Osteoblast (primary cell): ENCODE results near the gene RIC3. TPM values are rescaled to one million over a fixed set of nuclear protein-coding genes. Genes with fewer than 3 reads are reported as not detected.

Experiments
- DNase-seq: peaks from one replicate; pipeline ENCODE4 v3.0.0; 2011; ENCODE audit warnings: low spot score, mixed read lengths; ENCODE audit not compliant: insufficient read length; ENCODE audit errors: missing footprints
- H2AFZ ChIP-seq: 2 replicates; pipeline ENCODE4 v1.6.0; 2011; ENCODE audit warnings: mild to moderate bottlenecking, low read length
- H3K27ac ChIP-seq: 2 replicates; pipeline ENCODE4 v1.5.1; 2011; ENCODE audit warnings: mild to moderate bottlenecking, low read depth, low read length, moderate library complexity
- H3K27me3 ChIP-seq: 2 replicates; pipeline ENCODE4 v1.6.0; 2012; ENCODE audit warnings: mild to moderate bottlenecking, control low read depth, inconsistent platforms, low read length, moderate library complexity; ENCODE audit not compliant: insufficient read depth
- H3K36me3 ChIP-seq: 2 replicates; pipeline ENCODE4 v1.5.1; 2011; ENCODE audit warnings: mild to moderate bottlenecking, low read length, control low read depth, moderate library complexity; ENCODE audit not compliant: insufficient read depth
- H3K4me1 ChIP-seq: 2 replicates; pipeline ENCODE4 v1.5.1; 2011; ENCODE audit warnings: mild to moderate bottlenecking, low read length, control low read depth, moderate library complexity; ENCODE audit not compliant: insufficient read depth
- H3K4me2 ChIP-seq: 2 replicates; pipeline ENCODE4 v1.6.0; 2011; ENCODE audit warnings: mild to moderate bottlenecking, low read length; ENCODE audit not compliant: insufficient read depth
- H3K4me3 ChIP-seq: fragments of 200-600 bp; sonication (generic); 3 replicates; pipeline ENCODE4 v1.5.1; 2012; ENCODE audit warnings: mild to moderate bottlenecking, low read length, inconsistent platforms; ENCODE audit not compliant: insufficient read depth
- H3K79me2 ChIP-seq: 2 replicates; pipeline ENCODE4 v1.6.0; 2012; ENCODE audit warnings: mild to moderate bottlenecking, low read length, control low read depth, inconsistent platforms; ENCODE audit not compliant: insufficient read depth
- H3K9me3 ChIP-seq: 2 replicates; pipeline ENCODE4 v1.5.1; 2011; ENCODE audit warnings: low read depth, low read length, control low read depth
- H4K20me1 ChIP-seq: 2 replicates; pipeline ENCODE4 v1.6.0; 2012; ENCODE audit warnings: mild to moderate bottlenecking, low read length, control low read depth; ENCODE audit not compliant: insufficient read depth
- CTCF ChIP-seq: IDR thresholded peaks from 2 replicates; pipeline ENCODE4 v1.5.1; 2011; ENCODE audit warnings: mild to moderate bottlenecking, low read depth, low read length, moderate library complexity; ENCODE audit errors: extremely low read depth
- total RNA-seq: library from RNA; depleted of rRNA; stranded (reverse); fragments of >200 nt; gene quantifications from 2 replicates; pipeline ENCODE4 v1.2.3, GENCODE V29; 2012

Gene RIC3
- total RNA-seq, 1 donor, result not detected

- H3K27me3 ChIP-seq, result peaks cover 19% of the 10 kb centered on the region
- no peak for DNase-seq
Measured at GRCh38 chr11:8196749-8197148, 27.9 kb upstream of the RIC3 start.

GRCh38 chr11:8194956-8195355 lies 26.1 kb upstream of the RIC3 start:
- no peak overlapping the region for H3K4me3 ChIP-seq
- no peak for DNase-seq
- no peaks in the 10 kb centered on the region for H3K9me3 ChIP-seq
- H4K20me1 ChIP-seq, result no peaks in the 10 kb centered on the region
- no peaks in the 10 kb centered on the region for H3K4me1 ChIP-seq
- no peaks in the 10 kb centered on the region for H3K36me3 ChIP-seq
- H2AFZ ChIP-seq, result no peak overlapping the region
- peaks cover 19% of the 10 kb centered on the region for H3K27me3 ChIP-seq
- H3K27ac ChIP-seq, result no peak overlapping the region
- no peak for TF ChIP-seq CTCF
- H3K79me2 ChIP-seq, result no peaks in the 10 kb centered on the region
- H3K4me2 ChIP-seq, result no peak overlapping the region

More at GRCh38 chr11:8196749-8197148, 27.9 kb upstream of the RIC3 start:
- no peaks in the 10 kb centered on the region for H3K9me3 ChIP-seq
- H3K36me3 ChIP-seq, result no peaks in the 10 kb centered on the region
- H2AFZ ChIP-seq, result no peak overlapping the region
- TF ChIP-seq CTCF, result no peak
- H3K79me2 ChIP-seq, result no peaks in the 10 kb centered on the region
- H3K4me1 ChIP-seq, result no peaks in the 10 kb centered on the region
- H3K4me3 ChIP-seq, result no peak overlapping the region
- no peak overlapping the region for H3K27ac ChIP-seq
- no peaks in the 10 kb centered on the region for H4K20me1 ChIP-seq
- no peak overlapping the region for H3K4me2 ChIP-seq

- DNase-seq, result no peak
- Histone ChIP-seq H3K36me3 (no peaks in the 10 kb centered on the region), H3K79me2 (no peaks in the 10 kb centered on the region), H3K4me1 (no peaks in the 10 kb centered on the region), H2AFZ (no peak overlapping the region), H3K27ac (no peak overlapping the region), H4K20me1 (no peaks in the 10 kb centered on the region), H3K27me3 (peaks cover 15% of the 10 kb centered on the region), H3K9me3 (no peaks in the 10 kb centered on the region), H3K4me2 (no peak overlapping the region), H3K4me3 (no peak overlapping the region)
- no peak for TF ChIP-seq CTCF
Measured at GRCh38 chr11:8192896-8193209, 24.0 kb upstream of the RIC3 start.

GRCh38 chr11:8192016-8192895 lies 23.4 kb upstream of the RIC3 start:
- Histone ChIP-seq H3K27me3 (peaks cover 15% of the 10 kb centered on the region), H3K79me2 (no peaks in the 10 kb centered on the region), H4K20me1 (no peaks in the 10 kb centered on the region), H3K4me2 (no peak overlapping the region), H3K9me3 (no peaks in the 10 kb centered on the region), H3K27ac (no peak overlapping the region), H3K4me1 (no peaks in the 10 kb centered on the region), H3K4me3 (no peak overlapping the region), H3K36me3 (no peaks in the 10 kb centered on the region), H2AFZ (no peak overlapping the region)
- TF ChIP-seq CTCF, result peak; percentile 95
- peak; percentile 96 for DNase-seq
